H9 (cell line): ENCODE data around the gene SLCO4A1. TPM values are rescaled to one million over a fixed set of nuclear protein-coding genes. Genes with fewer than 3 reads are reported as not detected.

Experiments
- DNase-seq: peaks from one replicate; pipeline ENCODE4 v3.0.0-alpha.2; 2017
- H2AFZ ChIP-seq: one replicate; pipeline ENCODE4 v1.6.1; 2013; ENCODE audit warnings: mild to moderate bottlenecking, low read length, control low read depth, moderate library complexity
- H2AK5ac ChIP-seq: 2 replicates; pipeline ENCODE4 v1.6.1; 2013; ENCODE audit warnings: low read length, control low read depth, mixed read lengths; ENCODE audit not compliant: insufficient read length
- H2BK120ac ChIP-seq: one replicate; pipeline ENCODE4 v1.6.1; 2013; ENCODE audit warnings: low read depth, mild to moderate bottlenecking, low read length, control low read depth, inconsistent platforms; ENCODE audit not compliant: poor library complexity, severe bottlenecking
- H2BK12ac ChIP-seq: 2 replicates; pipeline ENCODE4 v1.6.1; 2013; ENCODE audit warnings: low read length, control low read depth, mixed read lengths, low read depth; ENCODE audit not compliant: insufficient read length
- H2BK15ac ChIP-seq: 2 replicates; pipeline ENCODE4 v1.6.1; 2013; ENCODE audit warnings: low read depth, low read length, control low read depth
- H2BK20ac ChIP-seq: one replicate; pipeline ENCODE4 v1.6.1; 2013; ENCODE audit warnings: low read depth, mild to moderate bottlenecking, low read length, control low read depth, inconsistent platforms; ENCODE audit not compliant: poor library complexity, severe bottlenecking
- H2BK5ac ChIP-seq: 2 replicates; pipeline ENCODE4 v1.6.1; 2013; ENCODE audit warnings: low read length, control low read depth, mixed read lengths; ENCODE audit not compliant: insufficient read length
- H3K14ac ChIP-seq: 2 replicates; pipeline ENCODE4 v1.6.1; 2013; ENCODE audit warnings: low read length, control low read depth; ENCODE audit not compliant: insufficient read depth
- H3K18ac ChIP-seq: 2 replicates; pipeline ENCODE4 v1.6.1; 2013; ENCODE audit warnings: low read depth, mild to moderate bottlenecking, mixed read lengths, low read length, control low read depth; ENCODE audit not compliant: insufficient read length
- H3K23ac ChIP-seq: 2 replicates; pipeline ENCODE4 v1.6.1; 2013; ENCODE audit warnings: low read length, control low read depth, mixed read lengths, low read depth; ENCODE audit not compliant: insufficient read length
- H3K23me2 ChIP-seq: 2 replicates; pipeline ENCODE4 v1.6.1; 2013; ENCODE audit warnings: low read depth, mild to moderate bottlenecking, mixed read lengths, low read length, control low read depth; ENCODE audit not compliant: insufficient read length, poor library complexity, severe bottlenecking
- H3K27ac ChIP-seq: 2 replicates; pipeline ENCODE4 v1.5.1; 2013; ENCODE audit warnings: low read length, control low read depth, mixed read lengths, low read depth; ENCODE audit not compliant: insufficient read length
- H3K27me3 ChIP-seq: 2 replicates; pipeline ENCODE4 v1.6.1; 2013; ENCODE audit warnings: low read length, control low read depth, inconsistent platforms; ENCODE audit not compliant: insufficient read depth
- H3K4ac ChIP-seq: 2 replicates; pipeline ENCODE4 v1.6.1; 2013; ENCODE audit warnings: low read depth, mild to moderate bottlenecking, control low read depth, inconsistent platforms, low read length, moderate library complexity
- H3K4me1 ChIP-seq: 2 replicates; pipeline ENCODE4 v1.6.1; 2013; ENCODE audit warnings: low read length, control low read depth, inconsistent platforms; ENCODE audit not compliant: insufficient read depth
- H3K4me2 ChIP-seq: 2 replicates; pipeline ENCODE4 v1.6.1; 2013; ENCODE audit warnings: low read length, control low read depth, mixed read lengths; ENCODE audit not compliant: insufficient read length, insufficient read depth
- H3K56ac ChIP-seq: 2 replicates; pipeline ENCODE4 v1.6.1; 2013; ENCODE audit warnings: low read depth, mild to moderate bottlenecking, mixed read lengths, low read length, control low read depth; ENCODE audit not compliant: insufficient read length
- H3K79me1 ChIP-seq: 2 replicates; pipeline ENCODE4 v1.6.1; 2013; ENCODE audit warnings: low read depth, mild to moderate bottlenecking, moderate library complexity, low read length, control low read depth, inconsistent platforms; ENCODE audit not compliant: insufficient read depth, poor library complexity, severe bottlenecking
- H3K79me2 ChIP-seq: 2 replicates; pipeline ENCODE4 v1.6.1; 2013; ENCODE audit warnings: low read length, control low read depth, inconsistent platforms; ENCODE audit not compliant: insufficient read depth
- H3K9ac ChIP-seq: 2 replicates; pipeline ENCODE4 v1.6.1; 2013; ENCODE audit warnings: low read length, control low read depth, mixed read lengths; ENCODE audit not compliant: insufficient read length; ENCODE audit errors: extremely low read depth
- H3K9me3 ChIP-seq: one replicate; pipeline ENCODE4 v1.6.1; 2013; ENCODE audit warnings: low read depth, low read length, inconsistent platforms; ENCODE audit not compliant: control insufficient read depth
- H3T11ph ChIP-seq: one replicate; pipeline ENCODE4 v1.6.1; 2013; ENCODE audit warnings: mild to moderate bottlenecking, low read length, control low read depth, inconsistent platforms
- H4K20me1 ChIP-seq: one replicate; pipeline ENCODE4 v1.6.1; 2013; ENCODE audit not compliant: control insufficient read depth, insufficient read length, insufficient read depth
- H4K5ac ChIP-seq: 2 replicates; pipeline ENCODE4 v1.6.1; 2013; ENCODE audit warnings: low read depth, mild to moderate bottlenecking, mixed read lengths, low read length, control low read depth; ENCODE audit not compliant: insufficient read length
- H4K8ac ChIP-seq: replicated peaks from 2 replicates; pipeline ENCODE4 v1.6.1; 2013; ENCODE audit warnings: low read length, control low read depth, mixed read lengths, low read depth; ENCODE audit not compliant: insufficient read length
- H4K91ac ChIP-seq: 2 replicates; pipeline ENCODE4 v1.6.1; 2013; ENCODE audit warnings: low read depth, mild to moderate bottlenecking, moderate library complexity, mixed read lengths, low read length, control low read depth; ENCODE audit not compliant: insufficient read length
- H3K27ac Mint-ChIP-seq, 3 experiments: 2 replicates in 2 of 3; 3 replicates in 1 of 3; pipeline ENCODE4 v1.8.0; 2020 to 2021; ENCODE audit warnings: mixed read lengths in 3 of 3, mild to moderate bottlenecking in 1 of 3, moderate library complexity in 1 of 3
- H3K27me3 Mint-ChIP-seq: 2 replicates; pipeline ENCODE4 v1.8.0; 2021; ENCODE audit warnings: low read depth, mild to moderate bottlenecking, moderate library complexity, mixed read lengths
- H3K36me3 Mint-ChIP-seq, 3 experiments: 2 replicates in 2 of 3; 3 replicates in 1 of 3; pipeline ENCODE4 v1.8.0; 2020 to 2021; ENCODE audit warnings: low read depth in 3 of 3, mixed read lengths in 3 of 3; ENCODE audit not compliant: insufficient read depth in 1 of 3
- H3K4me1 Mint-ChIP-seq, 2 experiments: 2 replicates each; pipeline ENCODE4 v1.8.0; 2020; ENCODE audit warnings: mixed read lengths in 2 of 2
- H3K4me3 Mint-ChIP-seq, 2 experiments: 2 replicates in 1 of 2; 3 replicates in 1 of 2; pipeline ENCODE4 v1.8.0; 2020 to 2021; ENCODE audit warnings: mild to moderate bottlenecking in 2 of 2, mixed read lengths in 2 of 2, moderate library complexity in 1 of 2
- H3K9me3 Mint-ChIP-seq, 2 experiments: 2 replicates in 1 of 2; 3 replicates in 1 of 2; pipeline ENCODE4 v1.8.0; 2020; ENCODE audit warnings: mild to moderate bottlenecking in 2 of 2, mixed read lengths in 2 of 2, moderate library complexity in 1 of 2
- CTCF ChIP-seq: fragments of 200-600 bp; sonication (generic); conservative IDR thresholded peaks from 3 replicates; pipeline ENCODE4 v1.8.0; 2021; ENCODE audit warnings: antibody characterized with exemption, mild to moderate bottlenecking
- WGBS: extraction: QIAGEN DNeasy Blood & Tissue Kit; methylation state at CpG from one replicate; pipeline ENCODE4 v1.1.7; 2013; ENCODE audit warnings: missing lambda C conversion rate, low lambda C conversion rate, mixed read lengths; ENCODE audit not compliant: insufficient read length; ENCODE audit errors: extremely low coverage; 5-methylcytosine and 5-hydroxymethylcytosine counted together
- total RNA-seq: library from RNA; stranded (reverse); gene quantifications from 2 replicates; pipeline ENCODE4 v1.2.1, GENCODE V29; 2021

The SLCO4A1 gene
- total RNA-seq, 1 experiment from 2014 or later: 9.4 TPM

- Histone ChIP-seq H2AFZ (no peak overlapping the region), H4K20me1 (no peaks in the 10 kb centered on the region), H3K27ac (no peak overlapping the region), H3K18ac (no peak overlapping the region), H3K79me2 (no peaks in the 10 kb centered on the region), H3K4me1 (no peaks in the 10 kb centered on the region; the same call in 1 of the 2 replicates), H3K23ac (no peak overlapping the region), H4K91ac (no peak overlapping the region), H2BK20ac (no peak overlapping the region), H3K14ac (no peak overlapping the region), H3K9ac (no peak overlapping the region), H4K8ac (no peak overlapping the region), H2BK12ac (no peak overlapping the region), H3K4me2 (no peak overlapping the region), H4K5ac (no peak overlapping the region), H3K27me3 (no peaks in the 10 kb centered on the region), H2BK15ac (no peak overlapping the region), H2AK5ac (no peak overlapping the region), H2BK5ac (no peak overlapping the region), H3K79me1 (no peaks in the 10 kb centered on the region), H3K9me3 (no peaks in the 10 kb centered on the region), H3K23me2 (no peaks in the 10 kb centered on the region), H3K56ac (no peak overlapping the region), H2BK120ac (no peak overlapping the region), H3T11ph (no peak overlapping the region), H3K4ac (no peak overlapping the region)
- no peak for TF ChIP-seq CTCF
- Mint-ChIP-seq H3K9me3 (no peaks in the 10 kb centered on the region), H3K4me1 (peaks cover 18 to 30% of the 10 kb centered on the region in 2 experiments), H3K27me3 (peaks cover 14% of the 10 kb centered on the region), H3K4me3 (no peak overlapping the region), H3K27ac (no peak overlapping the region; a peak in 2 of 7 replicates), H3K36me3 (no peaks in the 10 kb centered on the region)
- no peak for DNase-seq
- WGBS: no CpG with 5 or more reads among the region's 26 CpGs
Observed at GRCh38 chr20:62603021-62603906, 39.0 kb upstream of the SLCO4A1 start.
